RWPE2 (cell line): ENCODE measurements around the gene FSCN2.
A peak's percentile ranks its signal among the peaks of the same experiment; 100 is the strongest.

Experiments
- ATAC-seq: fragments of 200-7000 bp; cut with Tn5 transposase; 3 replicates; pipeline ENCODE4 v1.9.1; 2021; ENCODE audit warnings: low read depth
- DNase-seq: peaks from one replicate; pipeline ENCODE4 v3.0.0-alpha.2; 2020; ENCODE audit warnings: low spot score
- H3K27ac ChIP-seq: fragments of 450-650 bp; 2 replicates; pipeline ENCODE4 v1.5.1; 2017; ENCODE audit warnings: mild to moderate bottlenecking; ENCODE audit not compliant: poor library complexity, severe bottlenecking
- H3K27me3 ChIP-seq: fragments of 250-450 bp; sonication (Bioruptor Pico); 2 replicates; pipeline ENCODE4 v1.5.1; 2021; ENCODE audit warnings: mild to moderate bottlenecking, moderate library complexity; ENCODE audit not compliant: insufficient read depth, poor library complexity, severe bottlenecking
- H3K36me3 ChIP-seq: fragments of 250-450 bp; sonication (Bioruptor Pico); 2 replicates; pipeline ENCODE4 v1.5.1; 2020; ENCODE audit warnings: low read depth, mild to moderate bottlenecking, moderate library complexity
- H3K4me1 ChIP-seq: fragments of 250-450 bp; sonication (Bioruptor Pico); 2 replicates; pipeline ENCODE4 v1.5.1; 2021; ENCODE audit warnings: mild to moderate bottlenecking, moderate library complexity; ENCODE audit not compliant: insufficient read depth, poor library complexity, severe bottlenecking
- H3K4me3 ChIP-seq: fragments of 250-450 bp; sonication (Bioruptor Pico); 2 replicates; pipeline ENCODE4 v1.5.1; 2021; ENCODE audit warnings: mild to moderate bottlenecking, moderate library complexity; ENCODE audit not compliant: severe bottlenecking
- H3K9me3 ChIP-seq: fragments of 250-450 bp; sonication (Bioruptor Pico); 2 replicates; pipeline ENCODE4 v1.5.1; 2021; ENCODE audit warnings: mild to moderate bottlenecking, moderate library complexity; ENCODE audit not compliant: severe bottlenecking
- TF ChIP-seq, protein P1 (sequence below): fragments of 450-650 bp; IDR thresholded peaks from one replicate; pipeline ENCODE4 v1.5.1; 2017; ENCODE audit warnings: mild to moderate bottlenecking, moderate library complexity; ENCODE audit not compliant: poor library complexity, severe bottlenecking

Gene FSCN2

DNA sequence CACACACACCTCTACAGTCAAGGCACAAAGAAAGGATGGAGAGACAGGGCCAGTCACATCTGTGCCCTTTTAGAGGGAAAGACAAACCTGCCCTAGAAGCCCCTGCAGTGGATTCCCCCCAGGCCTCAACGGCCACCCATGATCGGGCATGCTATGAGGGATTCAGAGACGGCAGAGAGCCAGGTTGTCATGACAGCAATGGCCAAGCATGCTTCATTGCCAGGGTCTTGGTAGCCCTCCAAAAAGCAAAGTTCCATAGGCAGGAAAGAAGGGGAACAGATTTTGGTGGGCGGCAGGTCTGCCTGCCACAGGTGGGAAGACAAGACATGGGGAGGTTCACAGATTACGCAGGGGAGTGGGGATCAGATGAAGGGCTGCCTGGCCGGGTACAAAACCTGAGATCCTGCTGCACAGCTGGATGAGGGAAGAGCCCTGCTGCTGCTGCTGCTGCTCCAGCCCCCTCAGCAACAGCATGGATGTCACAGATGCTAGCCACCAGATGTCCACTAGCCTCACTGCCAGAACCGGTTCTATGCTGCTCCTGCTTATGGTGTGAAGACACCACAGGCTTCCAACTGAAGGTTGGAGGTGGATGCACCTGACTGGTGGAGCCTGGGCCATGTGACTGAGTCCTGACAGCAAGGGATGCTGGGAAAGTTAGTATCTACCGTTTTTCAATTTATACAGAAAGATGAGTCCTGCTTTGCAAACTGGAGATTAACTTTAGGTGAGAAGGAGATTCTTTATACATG, 33.4 kb upstream of the FSCN2 start:
- no peak overlapping the region for H3K4me3 ChIP-seq
- TF ChIP-seq, protein P1, sequence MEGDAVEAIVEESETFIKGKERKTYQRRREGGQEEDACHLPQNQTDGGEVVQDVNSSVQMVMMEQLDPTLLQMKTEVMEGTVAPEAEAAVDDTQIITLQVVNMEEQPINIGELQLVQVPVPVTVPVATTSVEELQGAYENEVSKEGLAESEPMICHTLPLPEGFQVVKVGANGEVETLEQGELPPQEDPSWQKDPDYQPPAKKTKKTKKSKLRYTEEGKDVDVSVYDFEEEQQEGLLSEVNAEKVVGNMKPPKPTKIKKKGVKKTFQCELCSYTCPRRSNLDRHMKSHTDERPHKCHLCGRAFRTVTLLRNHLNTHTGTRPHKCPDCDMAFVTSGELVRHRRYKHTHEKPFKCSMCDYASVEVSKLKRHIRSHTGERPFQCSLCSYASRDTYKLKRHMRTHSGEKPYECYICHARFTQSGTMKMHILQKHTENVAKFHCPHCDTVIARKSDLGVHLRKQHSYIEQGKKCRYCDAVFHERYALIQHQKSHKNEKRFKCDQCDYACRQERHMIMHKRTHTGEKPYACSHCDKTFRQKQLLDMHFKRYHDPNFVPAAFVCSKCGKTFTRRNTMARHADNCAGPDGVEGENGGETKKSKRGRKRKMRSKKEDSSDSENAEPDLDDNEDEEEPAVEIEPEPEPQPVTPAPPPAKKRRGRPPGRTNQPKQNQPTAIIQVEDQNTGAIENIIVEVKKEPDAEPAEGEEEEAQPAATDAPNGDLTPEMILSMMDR = no peak
- no peaks in the 10 kb centered on the region for H3K36me3 ChIP-seq
- ATAC-seq (peak; percentile 29; the same call in 1 of the 3 replicates), DNase-seq (peak; percentile 46)
- no peaks in the 10 kb centered on the region for H3K9me3 ChIP-seq
- H3K27me3 ChIP-seq = no peaks in the 10 kb centered on the region
- no peak overlapping the region for H3K27ac ChIP-seq
- no peaks in the 10 kb centered on the region for H3K4me1 ChIP-seq

- no peaks in the 10 kb centered on the region for H3K9me3 ChIP-seq
- no peaks in the 10 kb centered on the region for H3K27me3 ChIP-seq
- DNase-seq (peak; percentile 59), ATAC-seq (no peak)
- TF ChIP-seq, protein P1 = no peak
- H3K27ac ChIP-seq = no peak overlapping the region
- no peaks in the 10 kb centered on the region for H3K4me1 ChIP-seq
- H3K36me3 ChIP-seq = no peaks in the 10 kb centered on the region
- H3K4me3 ChIP-seq = no peak overlapping the region
Observed at GRCh38 chr17:81498953-81499600, 29.1 kb upstream of the FSCN2 start.

GRCh38 chr17:81499601-81499970, 28.6 kb upstream of the FSCN2 start:
- Histone ChIP-seq H3K36me3 (no peaks in the 10 kb centered on the region), H3K4me3 (no peak overlapping the region), H3K9me3 (no peaks in the 10 kb centered on the region), H3K4me1 (no peaks in the 10 kb centered on the region), H3K27ac (no peak overlapping the region), H3K27me3 (no peaks in the 10 kb centered on the region)
- TF ChIP-seq, protein P1 = no peak
- DNase-seq (peak; percentile 61), ATAC-seq (peak; percentile 3; the same call in 1 of the 3 replicates)

GRCh38 chr17:81500047-81500446, 28.1 kb upstream of the FSCN2 start:
- DNase-seq (no peak), ATAC-seq (peak; percentile 30)
- Histone ChIP-seq H3K36me3 (no peaks in the 10 kb centered on the region), H3K4me3 (no peak overlapping the region), H3K27ac (no peak overlapping the region), H3K4me1 (no peaks in the 10 kb centered on the region), H3K9me3 (no peaks in the 10 kb centered on the region), H3K27me3 (no peaks in the 10 kb centered on the region)
- TF ChIP-seq, protein P1 = no peak

- no peaks in the 10 kb centered on the region for H3K27me3 ChIP-seq
- H3K27ac ChIP-seq = no peak overlapping the region
- TF ChIP-seq, protein P1 = no peak
- no peaks in the 10 kb centered on the region for H3K4me1 ChIP-seq
- no peak overlapping the region for H3K4me3 ChIP-seq
- ATAC-seq = no peak
- no peaks in the 10 kb centered on the region for H3K9me3 ChIP-seq
- H3K36me3 ChIP-seq = no peaks in the 10 kb centered on the region
- DNase-seq = peak; percentile 62
Observed at GRCh38 chr17:81502471-81503017, 25.6 kb upstream of the FSCN2 start.
